GM19351 (cell line): ENCODE measurements around the gene CPED1.
A peak's percentile ranks its signal among the peaks of the same experiment; 100 is the strongest.
"Not testable (repeated sequence)": the region's sequence is repeated elsewhere in the genome, so short reads cannot be mapped to it uniquely, and the experiment has no call there.

Experiments used
- ATAC-seq: cut with Tn5 transposase; IDR thresholded peaks from one replicate; pipeline ENCODE4 v1.9.1; 2021; ENCODE audit warnings: mild to moderate bottlenecking, moderate library complexity; ENCODE audit not compliant: unreplicated experiment

The CPED1 gene

DNA sequence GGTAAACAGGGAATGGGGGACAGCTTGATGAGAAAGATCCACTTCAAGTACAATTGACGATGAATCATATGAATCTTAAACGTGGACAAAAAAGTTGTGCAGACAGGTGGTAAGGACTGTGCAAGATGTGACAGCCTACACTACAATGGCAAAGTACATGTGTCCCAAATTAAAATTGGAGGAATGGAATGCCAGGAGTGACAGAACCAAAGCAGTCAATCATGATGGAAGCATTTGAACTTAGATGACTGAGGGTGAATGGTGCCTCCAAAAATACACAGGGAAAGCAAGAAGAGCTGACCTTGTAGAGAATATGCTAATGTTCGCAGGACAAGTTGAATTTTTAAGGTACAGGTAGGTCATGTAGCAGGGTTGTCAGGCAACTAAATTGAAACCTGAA lies 189.9 kb downstream of the CPED1 start:
- ATAC-seq: no peak

- ATAC-seq: peak; percentile 47
Observed at GRCh38 chr7:121178869-121179497, 190.5 kb downstream of the CPED1 start.

DNA sequence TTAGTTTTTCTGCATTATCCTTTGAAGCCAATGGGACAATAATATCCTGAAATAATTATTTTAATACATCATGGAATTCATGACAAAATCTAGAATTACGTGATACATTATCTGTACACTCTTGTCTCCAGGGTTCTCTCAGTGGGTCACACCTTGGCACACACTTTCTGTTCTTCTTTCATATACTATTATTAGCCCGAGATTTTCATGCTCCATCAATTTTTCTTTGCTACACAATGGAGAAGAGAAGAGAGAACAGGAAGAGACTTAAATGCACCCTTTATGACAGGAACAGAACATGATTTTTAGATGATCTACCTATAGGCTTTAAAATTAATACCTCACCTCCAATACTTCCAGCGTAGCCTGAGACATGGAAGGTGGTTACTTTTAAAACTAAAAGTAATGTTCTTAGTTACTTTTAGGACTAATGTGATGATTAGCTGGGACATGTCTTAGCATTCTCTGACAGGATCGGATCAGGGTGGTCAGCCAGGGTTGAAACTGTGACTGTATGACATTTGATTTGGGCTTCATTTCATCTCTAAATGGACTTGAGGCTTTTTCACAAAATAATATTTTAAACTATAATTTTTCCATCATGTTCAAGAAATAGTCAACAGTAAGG lies 192.0 kb downstream of the CPED1 start:
- ATAC-seq: peak; percentile 89

DNA sequence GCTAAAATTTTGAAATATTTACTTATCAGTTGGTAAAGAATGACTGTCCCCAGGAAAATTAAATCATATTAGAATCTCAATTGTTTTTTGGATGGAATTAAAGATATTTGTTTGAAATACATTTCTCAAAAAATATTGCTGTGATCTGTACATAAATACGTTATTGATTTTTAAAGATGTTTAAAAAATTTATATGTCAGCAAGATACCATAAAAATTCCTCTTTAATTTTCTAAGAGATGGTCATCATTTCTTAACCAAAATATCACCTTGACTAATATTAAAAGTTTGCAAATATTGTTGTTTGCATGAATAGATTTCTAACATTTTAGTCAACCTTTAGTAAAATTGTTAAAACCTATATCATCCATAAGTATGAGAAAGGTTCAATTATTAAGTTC lies 192.8 kb downstream of the CPED1 start:
- no peak for ATAC-seq

DNA sequence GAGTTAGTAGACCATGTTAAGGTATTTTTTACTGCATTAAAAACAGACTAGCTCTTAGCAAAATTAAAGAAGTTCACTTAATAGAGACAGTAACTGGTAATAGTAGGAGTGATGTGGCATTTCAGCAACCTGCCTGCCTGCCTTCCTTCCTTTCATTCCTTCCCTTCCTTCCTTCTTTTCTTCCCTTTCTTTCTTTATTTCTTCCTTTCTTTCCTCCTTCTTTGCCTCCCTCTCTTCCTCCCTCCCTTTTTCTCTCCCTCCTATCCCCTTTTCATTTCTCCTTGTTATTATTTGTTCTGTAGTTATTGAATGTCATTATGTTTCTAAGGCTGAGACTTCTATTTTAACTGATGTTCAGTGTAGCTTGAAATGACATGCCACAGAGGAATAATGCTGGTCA lies 193.8 kb downstream of the CPED1 start:
- ATAC-seq: no peak

GRCh38 chr7:121182902-121183301 lies 194.4 kb downstream of the CPED1 start:
- no peak for ATAC-seq

DNA sequence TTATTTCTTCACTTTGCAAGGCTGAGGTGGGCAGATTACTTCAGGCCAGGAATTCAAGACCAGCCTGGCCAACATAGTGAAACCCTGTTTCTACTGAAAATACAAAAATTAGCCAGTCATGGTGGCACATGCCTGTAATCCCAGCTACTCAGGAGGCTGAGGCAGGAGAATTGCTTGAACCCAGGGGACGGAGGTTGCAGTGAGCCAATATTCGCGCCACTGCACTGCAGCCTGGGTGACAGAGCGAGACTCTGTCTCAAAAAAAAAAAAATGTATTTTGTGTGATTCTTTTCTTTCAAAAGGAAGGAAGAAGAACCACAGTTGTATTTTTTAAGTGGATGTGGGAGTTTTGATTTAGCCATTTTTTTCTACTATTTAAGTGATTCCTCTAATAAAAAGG lies 195.4 kb downstream of the CPED1 start:
- not testable (repeated sequence) for ATAC-seq

GRCh38 chr7:121186746-121187145 lies 198.2 kb downstream of the CPED1 start:
- ATAC-seq: no peak

GRCh38 chr7:121187222-121187621 lies 198.7 kb downstream of the CPED1 start:
- ATAC-seq: peak; percentile 92

GRCh38 chr7:121187676-121188075 lies 199.2 kb downstream of the CPED1 start:
- no peak for ATAC-seq

GRCh38 chr7:121192834-121193233 lies 204.3 kb downstream of the CPED1 start:
- ATAC-seq: no peak

GRCh38 chr7:121195010-121195409 lies 206.5 kb downstream of the CPED1 start:
- ATAC-seq: no peak

DNA sequence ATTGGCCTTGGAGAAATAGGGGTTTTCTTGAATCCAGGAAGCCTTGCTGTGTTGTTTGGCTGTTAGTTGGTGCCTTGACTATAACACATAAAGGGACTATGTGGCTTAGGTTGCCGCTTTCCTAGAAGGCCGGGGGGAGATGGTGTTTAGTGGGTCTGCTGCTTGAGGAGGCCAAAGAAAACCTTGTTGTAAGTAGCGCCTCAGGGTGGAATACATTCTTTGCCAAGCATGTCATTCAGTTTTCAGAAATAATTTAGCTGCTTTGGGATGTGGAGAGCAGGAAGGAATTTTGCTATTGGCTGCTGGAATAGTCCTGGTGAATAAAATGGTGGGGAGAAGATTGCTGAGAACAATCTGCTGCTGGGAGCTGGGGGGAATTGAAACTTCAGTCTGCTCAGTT lies 207.4 kb downstream of the CPED1 start:
- ATAC-seq: no peak

DNA sequence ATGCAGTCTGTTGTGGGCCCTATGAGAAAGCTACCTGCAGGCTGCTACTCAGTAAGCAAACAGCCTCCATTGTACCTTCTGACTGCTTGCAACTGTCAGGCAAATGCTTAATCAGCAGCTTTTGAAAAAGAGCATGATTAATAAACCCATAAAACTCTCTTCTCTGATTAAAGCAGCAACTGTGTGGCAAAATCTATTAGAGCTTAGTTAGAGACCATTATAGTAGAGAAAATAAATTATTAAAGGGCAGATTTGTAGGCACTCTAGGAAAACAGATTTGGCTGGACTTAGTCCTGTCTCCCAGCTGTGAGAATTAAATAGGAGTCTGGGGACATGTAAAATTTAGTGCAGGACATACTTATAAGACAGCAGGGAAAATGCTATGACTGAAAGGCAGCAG lies 207.8 kb downstream of the CPED1 start:
- no peak for ATAC-seq

GRCh38 chr7:121197455-121197854 lies 208.9 kb downstream of the CPED1 start:
- ATAC-seq: no peak

- no peak for ATAC-seq
Observed at GRCh38 chr7:121198502-121198901, 210.0 kb downstream of the CPED1 start.

DNA sequence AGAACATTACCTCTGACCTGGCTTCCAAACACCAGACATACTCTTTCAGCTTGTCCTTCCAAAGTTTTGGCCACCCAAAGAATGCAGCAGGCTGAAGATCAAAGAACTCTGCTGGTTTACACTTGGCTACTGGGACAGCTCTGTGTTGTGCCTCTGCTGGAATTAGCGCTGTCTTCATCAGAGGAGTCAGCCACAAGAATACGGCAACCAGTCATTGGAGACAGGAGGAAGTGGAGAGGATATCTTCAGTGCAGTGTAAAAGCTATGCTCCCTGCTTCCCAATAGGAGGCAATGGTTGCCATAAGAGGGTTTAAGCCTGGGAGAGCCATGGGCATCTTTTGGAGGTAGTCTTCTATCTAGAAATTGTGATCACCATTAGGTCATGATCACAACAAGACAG lies 213.6 kb downstream of the CPED1 start:
- ATAC-seq: no peak

DNA sequence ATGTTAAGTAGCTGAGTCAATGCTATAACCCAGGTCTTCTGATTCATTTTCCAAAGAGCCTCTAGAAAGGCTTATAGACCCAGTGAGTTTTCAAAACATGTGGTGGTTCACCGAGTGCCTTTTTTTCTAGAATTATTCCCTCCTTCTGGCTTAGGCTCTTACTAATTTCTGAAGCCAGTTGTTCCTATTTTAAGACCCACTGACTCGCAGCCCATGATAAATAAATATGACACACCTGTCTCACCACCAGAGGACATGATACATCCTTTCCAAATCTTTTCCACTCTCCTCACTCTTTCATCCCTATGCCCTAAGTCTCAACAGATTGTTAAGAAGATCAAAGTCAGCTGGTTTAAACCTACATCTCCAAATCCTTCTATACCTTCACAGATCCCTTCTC lies 214.3 kb downstream of the CPED1 start:
- ATAC-seq: no peak

- ATAC-seq: no peak
Observed at GRCh38 chr7:121204537-121204936, 216.0 kb downstream of the CPED1 start.

- ATAC-seq: no peak
Observed at GRCh38 chr7:121205777-121206176, 217.3 kb downstream of the CPED1 start.

- ATAC-seq: no peak
Observed at GRCh38 chr7:121211253-121211652, 222.7 kb downstream of the CPED1 start.

DNA sequence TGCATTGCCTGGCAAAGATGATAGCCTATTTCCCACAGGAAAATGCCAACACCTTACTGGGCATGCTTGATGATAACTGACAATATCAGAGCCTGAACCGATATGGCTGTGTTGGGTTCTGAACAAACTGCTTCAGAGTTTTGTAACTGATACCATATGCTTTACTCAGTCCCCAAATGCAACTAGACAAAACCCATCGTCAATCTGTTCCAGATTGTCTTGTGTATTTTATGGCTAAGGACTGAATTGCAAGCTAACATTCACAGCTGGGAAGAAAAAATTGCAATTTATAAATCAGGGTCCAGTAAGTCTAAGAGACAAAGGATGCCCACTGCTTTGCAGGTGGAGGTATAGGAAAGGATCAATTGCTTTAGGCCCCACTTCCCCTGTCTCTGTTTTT lies 223.5 kb downstream of the CPED1 start:
- no peak for ATAC-seq

DNA sequence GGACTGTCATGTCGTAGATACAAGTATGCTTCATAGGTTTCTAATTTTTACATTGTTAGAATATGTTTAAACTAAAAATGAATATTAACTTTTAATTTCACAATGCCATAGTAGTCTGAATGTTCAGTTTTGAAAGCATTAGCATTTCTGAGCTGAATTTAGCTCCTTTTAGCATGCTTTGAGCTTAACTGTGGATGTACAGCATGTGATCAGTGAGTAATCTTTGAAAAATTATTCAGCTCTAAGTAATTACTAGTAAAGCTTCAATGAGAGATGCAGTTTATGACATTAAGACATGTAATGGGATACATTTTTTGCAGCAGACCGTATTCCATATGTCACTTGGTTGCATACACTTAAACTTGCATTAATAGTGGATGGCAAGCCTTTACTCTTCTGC lies 226.1 kb downstream of the CPED1 start:
- no peak for ATAC-seq
